Measurements from ENCODE around the gene CCL2.
A peak's percentile ranks its signal among the peaks of the same experiment; 100 is the strongest.

The CCL2 gene

GRCh38 chr17:34246446-34246845, 8.6 kb upstream of the CCL2 start:
- no peak for DNase-seq (ENCODE audit: low read depth in 2 of 2)
- TF ChIP-seq, protein P1, sequence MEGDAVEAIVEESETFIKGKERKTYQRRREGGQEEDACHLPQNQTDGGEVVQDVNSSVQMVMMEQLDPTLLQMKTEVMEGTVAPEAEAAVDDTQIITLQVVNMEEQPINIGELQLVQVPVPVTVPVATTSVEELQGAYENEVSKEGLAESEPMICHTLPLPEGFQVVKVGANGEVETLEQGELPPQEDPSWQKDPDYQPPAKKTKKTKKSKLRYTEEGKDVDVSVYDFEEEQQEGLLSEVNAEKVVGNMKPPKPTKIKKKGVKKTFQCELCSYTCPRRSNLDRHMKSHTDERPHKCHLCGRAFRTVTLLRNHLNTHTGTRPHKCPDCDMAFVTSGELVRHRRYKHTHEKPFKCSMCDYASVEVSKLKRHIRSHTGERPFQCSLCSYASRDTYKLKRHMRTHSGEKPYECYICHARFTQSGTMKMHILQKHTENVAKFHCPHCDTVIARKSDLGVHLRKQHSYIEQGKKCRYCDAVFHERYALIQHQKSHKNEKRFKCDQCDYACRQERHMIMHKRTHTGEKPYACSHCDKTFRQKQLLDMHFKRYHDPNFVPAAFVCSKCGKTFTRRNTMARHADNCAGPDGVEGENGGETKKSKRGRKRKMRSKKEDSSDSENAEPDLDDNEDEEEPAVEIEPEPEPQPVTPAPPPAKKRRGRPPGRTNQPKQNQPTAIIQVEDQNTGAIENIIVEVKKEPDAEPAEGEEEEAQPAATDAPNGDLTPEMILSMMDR (IDR thresholded peaks at IDR 0.05; ENCODE audit: low read depth, low read length): no peak
- H3K4me3 ChIP-seq (replicated peaks in 1 of 2; ENCODE audit: low read depth in 2 of 2, low read length in 2 of 2): no peak overlapping the region

DNA sequence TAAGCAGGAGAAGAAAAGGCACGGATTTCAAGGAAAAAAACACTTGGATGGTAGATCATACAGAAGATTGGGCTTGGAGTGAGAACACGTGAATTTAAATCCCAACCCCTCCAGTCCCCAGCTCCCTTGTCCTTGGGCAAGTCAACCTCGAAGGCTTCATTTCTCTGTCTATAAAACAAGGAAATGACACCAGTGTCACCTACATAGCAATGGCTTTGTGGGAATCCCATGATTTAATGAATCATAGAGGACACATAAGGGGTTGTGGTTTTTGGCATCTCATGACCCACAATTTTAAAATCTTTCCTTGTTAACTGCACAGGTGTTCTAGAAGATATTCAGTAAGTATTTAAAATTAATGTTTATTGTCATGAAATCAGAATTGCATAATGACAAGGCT, 8.2 kb upstream of the CCL2 start:
- H3K4me3 ChIP-seq (replicated peaks in 1 of 2; ENCODE audit: low read depth in 2 of 2, low read length in 2 of 2): no peak overlapping the region
- TF ChIP-seq, protein P1 (IDR thresholded peaks at IDR 0.05; ENCODE audit: low read depth, low read length): no peak
- no peak for DNase-seq (ENCODE audit: low read depth in 2 of 2)

DNA sequence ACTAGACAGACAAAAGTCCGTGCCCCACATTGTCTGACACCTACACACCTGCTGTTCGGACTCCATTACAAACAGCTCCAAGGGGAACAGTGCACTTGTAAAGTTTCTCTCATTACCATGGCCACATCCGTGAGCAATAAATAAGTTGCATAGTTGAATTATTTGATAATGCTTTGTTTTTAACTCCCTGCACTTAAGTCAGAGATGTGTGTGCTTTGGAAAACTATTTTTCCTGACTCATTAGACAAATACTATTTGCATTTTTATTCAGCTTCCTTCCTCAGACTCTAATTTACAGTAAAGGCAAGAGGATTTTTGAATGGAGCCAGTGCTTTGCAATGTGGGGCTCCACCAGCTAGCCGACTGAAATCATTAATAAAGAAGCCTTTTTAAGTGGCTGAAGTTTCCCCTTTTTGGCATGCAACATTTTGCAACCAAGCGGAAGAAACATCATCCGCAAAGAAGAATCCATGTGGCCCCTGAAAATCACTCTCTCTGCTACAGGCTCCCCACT, 6.5 kb upstream of the CCL2 start:
- no peak overlapping the region for H3K4me3 ChIP-seq (replicated peaks in 1 of 2; ENCODE audit: low read depth in 2 of 2, low read length in 2 of 2)
- TF ChIP-seq, protein P1 (IDR thresholded peaks at IDR 0.05; ENCODE audit: low read depth, low read length): no peak
- peak; percentile 65 to 92 for DNase-seq (ENCODE audit: low read depth in 2 of 2)

DNA sequence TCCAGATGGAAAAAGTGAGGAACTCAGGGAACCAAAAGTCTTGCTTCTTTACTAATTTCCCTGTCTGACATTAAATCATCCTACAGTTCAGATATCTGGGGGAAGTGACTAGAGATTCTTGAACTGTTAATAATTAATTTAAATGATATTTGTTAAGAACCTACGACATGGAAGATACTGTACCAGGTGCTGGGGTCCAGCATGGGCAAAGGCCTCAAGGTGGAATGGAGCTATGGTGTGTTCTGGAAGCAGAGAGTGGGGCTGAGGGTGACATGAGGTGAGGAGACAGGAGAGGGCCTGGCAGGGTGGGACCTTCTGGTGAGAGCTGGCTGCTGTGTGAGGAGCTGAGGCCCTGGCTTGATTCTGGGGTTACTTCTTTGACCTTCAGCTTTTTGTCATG, 6.0 kb upstream of the CCL2 start:
- TF ChIP-seq, protein P1 (IDR thresholded peaks at IDR 0.05; ENCODE audit: low read depth, low read length): no peak
- DNase-seq (ENCODE audit: low read depth in 2 of 2): no peak
- H3K4me3 ChIP-seq (replicated peaks in 1 of 2; ENCODE audit: low read depth in 2 of 2, low read length in 2 of 2): no peak overlapping the region

DNA sequence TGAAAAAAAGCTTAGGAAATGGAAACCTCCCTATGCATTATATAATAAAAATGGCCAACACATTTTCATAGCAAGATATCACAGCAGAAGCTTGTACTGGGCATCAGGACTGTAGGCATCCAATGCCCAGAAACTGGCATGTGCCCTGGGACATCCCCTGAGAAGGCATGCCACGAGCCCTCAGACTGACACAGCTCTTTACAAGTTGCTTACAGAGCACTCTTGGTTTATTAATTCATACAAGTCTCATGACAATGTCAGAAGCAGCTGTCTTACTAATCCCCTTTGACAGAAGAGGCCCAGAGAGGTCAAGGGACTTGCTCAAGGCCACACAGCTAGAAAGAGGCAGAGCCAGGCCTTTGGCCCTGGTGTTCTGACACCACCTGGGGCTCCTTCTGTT, 5.6 kb upstream of the CCL2 start:
- peak in 1 of 2 donors; percentile 20 for DNase-seq (ENCODE audit: low read depth in 2 of 2)
- TF ChIP-seq, protein P1 (IDR thresholded peaks at IDR 0.05; ENCODE audit: low read depth, low read length): no peak
- H3K4me3 ChIP-seq (replicated peaks in 1 of 2; ENCODE audit: low read depth in 2 of 2, low read length in 2 of 2): no peak overlapping the region

GRCh38 chr17:34251186-34251585, 3.9 kb upstream of the CCL2 start:
- TF ChIP-seq, protein P1 (IDR thresholded peaks at IDR 0.05; ENCODE audit: low read depth, low read length): no peak
- H3K4me3 ChIP-seq (replicated peaks in 1 of 2; ENCODE audit: low read depth in 2 of 2, low read length in 2 of 2): no peak overlapping the region
- no peak for DNase-seq (ENCODE audit: low read depth in 2 of 2)

DNA sequence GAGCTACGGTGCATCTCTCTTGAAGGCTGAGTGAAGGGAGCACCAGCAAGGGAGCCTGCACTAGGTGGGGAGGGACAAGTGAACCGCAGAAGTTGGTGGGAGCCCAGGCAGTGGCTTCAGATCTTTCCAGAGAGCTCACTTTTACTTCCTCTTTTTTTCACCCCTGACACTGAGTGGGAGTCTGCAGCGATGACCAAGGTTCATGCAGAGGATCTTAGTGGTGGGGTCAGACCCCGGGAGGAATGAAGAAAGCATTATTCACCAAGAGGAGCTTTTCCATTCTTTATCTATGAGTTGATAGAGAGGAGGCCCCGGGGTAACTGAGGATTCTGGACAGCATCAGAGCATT, 3.0 kb upstream of the CCL2 start:
- no peak overlapping the region for H3K4me3 ChIP-seq (replicated peaks in 1 of 2; ENCODE audit: low read depth in 2 of 2, low read length in 2 of 2)
- no peak for DNase-seq (ENCODE audit: low read depth in 2 of 2)
- TF ChIP-seq, protein P1 (IDR thresholded peaks at IDR 0.05; ENCODE audit: low read depth, low read length): no peak

Data from cardiac fibroblast (primary cell).